Activated CD8-positive, alpha-beta T cell treated with anti-CD3 and anti-CD28 coated beads for 36 hours (primary cell): ENCODE data around the gene RBM25. TPM values are rescaled to one million over a fixed set of nuclear protein-coding genes. Genes with fewer than 3 reads are reported as not detected.

Experiments used
- ATAC-seq: fragments of 200-7000 bp; cut with Tn5 transposase; one replicate; pipeline ENCODE4 v1.10.0; 2021; ENCODE audit warnings: mild to moderate bottlenecking, moderate library complexity
- CTCF ChIA-PET: fragments of 350-600 bp; sonication (Branson Sonifier 250); formaldehyde crosslinking; loops from one replicate; lab custom pipeline; 2021; ENCODE audit warnings: antibody characterized with exemption; lab: Charles Lee
- POLR2A ChIA-PET: fragments of 350-600 bp; sonication (Branson Sonifier 250); formaldehyde crosslinking; loops from one replicate; lab custom pipeline; 2021; ENCODE audit warnings: antibody characterized with exemption; lab: Charles Lee
- DNase-seq: peaks from one replicate; pipeline ENCODE4 v3.0.0-alpha.2; 2020
- H3K27ac Mint-ChIP-seq: one replicate; pipeline ENCODE4 v1.8.0; 2021; ENCODE audit warnings: mild to moderate bottlenecking, mixed read lengths
- H3K27me3 Mint-ChIP-seq: one replicate; pipeline ENCODE4 v1.8.0; 2021; ENCODE audit warnings: mixed read lengths
- H3K36me3 Mint-ChIP-seq: one replicate; pipeline ENCODE4 v1.8.0; 2021; ENCODE audit warnings: low read depth, mixed read lengths
- H3K4me1 Mint-ChIP-seq: one replicate; pipeline ENCODE4 v1.8.0; 2021; ENCODE audit warnings: low read depth, mixed read lengths
- H3K4me3 Mint-ChIP-seq: one replicate; pipeline ENCODE4 v1.8.0; 2021; ENCODE audit warnings: mild to moderate bottlenecking, moderate library complexity, mixed read lengths
- H3K9me3 Mint-ChIP-seq: one replicate; pipeline ENCODE4 v1.8.0; 2021; ENCODE audit warnings: mixed read lengths
- CTCF ChIP-seq: fragments of 200-600 bp; IDR thresholded peaks from one replicate; pipeline ENCODE4 v1.8.0; 2022; ENCODE audit warnings: antibody characterized with exemption, mild to moderate bottlenecking
- intact Hi-C: fragments of 100-400 bp; cut with micrococcal nuclease; formaldehyde crosslinking; loops from one replicate; pipeline ENCODE4 v1.10.0; 2022
- total RNA-seq, 2 experiments: library from RNA; stranded (reverse); gene quantifications; one replicate each; pipeline ENCODE4 v1.2.3, GENCODE V29; 2021

Gene RBM25
- total RNA-seq, 2 experiments from 2014 or later: 101 to 104 TPM

DNA sequence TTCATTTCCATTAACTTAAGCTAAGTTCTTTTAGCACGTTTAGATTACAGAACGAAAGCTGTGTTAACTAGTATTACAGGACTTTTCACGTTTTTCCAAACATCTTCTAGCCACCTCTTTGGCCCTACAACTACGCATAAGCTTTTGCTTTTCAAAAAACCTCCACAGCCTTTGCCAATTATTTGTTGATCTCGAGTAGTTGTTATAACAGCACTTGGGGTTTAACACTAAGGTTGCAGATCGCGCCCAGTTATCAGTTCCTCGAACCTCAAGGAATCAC is 450 bp upstream of the RBM25 start:
- H3K27ac Mint-ChIP-seq: no peak overlapping the region
- POLR2A ChIA-PET: interaction anchor here (0.6 to 2.7 kb wide), 21 partner anchors 9 to 1021 kb away, joined by 3 to 29 read pairs (median 4); partner anchors contain the start of genes PSEN1 and ZFYVE1
- H3K4me3 Mint-ChIP-seq: no peak overlapping the region
- no peak for ATAC-seq
- intact Hi-C loops: loop anchor here (1.0 kb wide), 1 partner anchor 31 kb away; the partner anchor contains the start of gene ZFYVE1
- no peaks in the 10 kb centered on the region for H3K9me3 Mint-ChIP-seq
- CTCF ChIA-PET: interaction anchor here (0.8 to 2.0 kb wide), 6 partner anchors 12 to 109 kb away, joined by 3 to 7 read pairs (median 4); partner anchors contain the start of gene PSEN1
- no peak for TF ChIP-seq CTCF
- H3K4me1 Mint-ChIP-seq: peaks cover 28% of the 10 kb centered on the region
- no peaks in the 10 kb centered on the region for H3K27me3 Mint-ChIP-seq
- no peak for DNase-seq
- peaks cover 31% of the 10 kb centered on the region for H3K36me3 Mint-ChIP-seq

GRCh38 chr14:73058922-73059673 is 764 bp downstream of the RBM25 start:
- DNase-seq (no peak), ATAC-seq (no peak)
- ChIA-PET CTCF (interaction anchor here (1.3 to 2.0 kb wide), 5 partner anchors 10 to 110 kb away, joined by 4 to 7 read pairs (median 4); partner anchors contain the start of gene PSEN1), POLR2A (interaction anchor here (0.6 to 2.7 kb wide), 20 partner anchors 8 to 228 kb away, joined by 3 to 29 read pairs (median 4); partner anchors contain the start of genes PSEN1 and ZFYVE1)
- Mint-ChIP-seq H3K9me3 (no peaks in the 10 kb centered on the region), H3K4me3 (no peak overlapping the region), H3K4me1 (peaks cover 35% of the 10 kb centered on the region), H3K27me3 (no peaks in the 10 kb centered on the region), H3K36me3 (peaks cover 38% of the 10 kb centered on the region), H3K27ac (no peak overlapping the region)
- TF ChIP-seq CTCF: no peak
- intact Hi-C loops: loop anchor here (1.0 kb wide), 1 partner anchor 32 kb away; the partner anchor contains the start of gene ZFYVE1

GRCh38 chr14:73069585-73069984 is 11.3 kb downstream of the RBM25 start:
- POLR2A ChIA-PET: interaction anchor here (4.1 kb wide), 1 partner anchor 11 kb away, joined by 27 read pairs; the partner anchor contains the start of gene RBM25
- no peaks in the 10 kb centered on the region for H3K9me3 Mint-ChIP-seq
- no peak for TF ChIP-seq CTCF
- intact Hi-C loops: no loop called here
- no peak overlapping the region for H3K27ac Mint-ChIP-seq
- no peak overlapping the region for H3K4me3 Mint-ChIP-seq
- no peak for DNase-seq
- CTCF ChIA-PET: no interaction called here
- peaks cover 36% of the 10 kb centered on the region for H3K36me3 Mint-ChIP-seq
- no peak for ATAC-seq
- no peaks in the 10 kb centered on the region for H3K27me3 Mint-ChIP-seq
- peaks cover 28% of the 10 kb centered on the region for H3K4me1 Mint-ChIP-seq

GRCh38 chr14:73091044-73091443 is 32.7 kb downstream of the RBM25 start:
- POLR2A ChIA-PET: interaction anchor here (1.2 kb wide), 1 partner anchor 12 kb away, joined by 4 read pairs; no protein-coding TSS in a partner anchor
- peaks cover 5% of the 10 kb centered on the region for H3K4me1 Mint-ChIP-seq
- H3K27ac Mint-ChIP-seq: no peak overlapping the region
- H3K27me3 Mint-ChIP-seq: no peaks in the 10 kb centered on the region
- ATAC-seq (no peak), DNase-seq (no peak)
- TF ChIP-seq CTCF: no peak
- H3K9me3 Mint-ChIP-seq: no peaks in the 10 kb centered on the region
- CTCF ChIA-PET: no interaction called here
- intact Hi-C loops: no loop called here
- peaks cover 47% of the 10 kb centered on the region for H3K36me3 Mint-ChIP-seq
- no peak overlapping the region for H3K4me3 Mint-ChIP-seq

- no peak for TF ChIP-seq CTCF
- POLR2A ChIA-PET: interaction anchor here (0.7 kb wide), 1 partner anchor 40 kb away, joined by 3 read pairs; the partner anchor contains the start of gene RBM25
- peaks cover 41% of the 10 kb centered on the region for H3K36me3 Mint-ChIP-seq
- no peak overlapping the region for H3K4me3 Mint-ChIP-seq
- CTCF ChIA-PET: no interaction called here
- no peaks in the 10 kb centered on the region for H3K9me3 Mint-ChIP-seq
- ATAC-seq: no peak
- no peak for DNase-seq
- H3K4me1 Mint-ChIP-seq: no peaks in the 10 kb centered on the region
- intact Hi-C loops: no loop called here
- no peak overlapping the region for H3K27ac Mint-ChIP-seq
- no peaks in the 10 kb centered on the region for H3K27me3 Mint-ChIP-seq
Observed at GRCh38 chr14:73097421-73097820, 39.1 kb downstream of the RBM25 start.
